ENCODE data around the gene ADM2. TPM values are rescaled to one million over a fixed set of nuclear protein-coding genes. Genes with fewer than 3 reads are reported as not detected.
A peak's percentile ranks its signal among the peaks of the same experiment; 100 is the strongest.

Gene ADM2
- total and polyA plus RNA-seq, 2 of the 13 experiments (the other 11 are each of a cell fraction or from before 2014, with no cell fraction given), result 1.2 to 3.0 TPM

- TF ChIP-seq POLR2AphosphoS5 (IDR thresholded peaks at IDR 0.05; ENCODE audit: low read depth, low read length), result no peak
- TF ChIP-seq ZSCAN12 (CRISPR knock-in tag; IDR thresholded peaks at IDR 0.05), result no peak
- no peak for TF ChIP-seq ZNF557 (CRISPR knock-in tag; IDR thresholded peaks at IDR 0.05)
- TF ChIP-seq JUND (CRISPR knock-in tag; IDR thresholded peaks at IDR 0.05), result no peak
- TF ChIP-seq, protein P1, sequence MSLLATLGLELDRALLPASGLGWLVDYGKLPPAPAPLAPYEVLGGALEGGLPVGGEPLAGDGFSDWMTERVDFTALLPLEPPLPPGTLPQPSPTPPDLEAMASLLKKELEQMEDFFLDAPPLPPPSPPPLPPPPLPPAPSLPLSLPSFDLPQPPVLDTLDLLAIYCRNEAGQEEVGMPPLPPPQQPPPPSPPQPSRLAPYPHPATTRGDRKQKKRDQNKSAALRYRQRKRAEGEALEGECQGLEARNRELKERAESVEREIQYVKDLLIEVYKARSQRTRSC (CRISPR knock-in tag; IDR thresholded peaks at IDR 0.05; ENCODE audit: low read depth), result no peak
- TF ChIP-seq RAD21 (CRISPR knock-in tag; IDR thresholded peaks at IDR 0.05), result no peak
- TF ChIP-seq, protein P2, sequence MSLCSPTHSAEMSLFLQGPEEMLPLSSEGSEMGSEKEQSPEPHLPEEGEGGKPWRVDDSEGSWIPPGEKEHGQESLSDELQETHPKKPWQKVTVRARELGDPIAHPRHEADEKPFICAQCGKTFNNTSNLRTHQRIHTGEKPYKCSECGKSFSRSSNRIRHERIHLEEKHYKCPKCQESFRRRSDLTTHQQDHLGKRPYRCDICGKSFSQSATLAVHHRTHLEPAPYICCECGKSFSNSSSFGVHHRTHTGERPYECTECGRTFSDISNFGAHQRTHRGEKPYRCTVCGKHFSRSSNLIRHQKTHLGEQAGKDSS (CRISPR knock-in tag; IDR thresholded peaks at IDR 0.05; ENCODE audit: borderline replicate concordance, low read depth), result no peak
- no peak for TF ChIP-seq ZNF703 (CRISPR knock-in tag; IDR thresholded peaks at IDR 0.05; ENCODE audit: borderline replicate concordance)
- TF ChIP-seq ZNF746 (CRISPR knock-in tag; IDR thresholded peaks at IDR 0.05), result no peak
- no peak for TF ChIP-seq POLR2G (IDR thresholded peaks at IDR 0.05; ENCODE audit: low read depth, low read length)
- no peak for TF ChIP-seq TCF7L2 (IDR thresholded peaks at IDR 0.05; ENCODE audit: low read depth, low read length)
- peak; percentile 39; the same call in 1 of the 2 replicates for TF ChIP-seq ZNF776 (CRISPR knock-in tag; IDR thresholded peaks at IDR 0.05)
- TF ChIP-seq ATM (IDR thresholded peaks at IDR 0.05; ENCODE audit: borderline replicate concordance), result no peak
- 0 out of 2 replicates have a peak, but pooled peaks have one; percentile 34 for TF ChIP-seq RBFOX2 (IDR thresholded peaks at IDR 0.05; ENCODE audit: low read depth, low read length)
- TF ChIP-seq, protein P3, sequence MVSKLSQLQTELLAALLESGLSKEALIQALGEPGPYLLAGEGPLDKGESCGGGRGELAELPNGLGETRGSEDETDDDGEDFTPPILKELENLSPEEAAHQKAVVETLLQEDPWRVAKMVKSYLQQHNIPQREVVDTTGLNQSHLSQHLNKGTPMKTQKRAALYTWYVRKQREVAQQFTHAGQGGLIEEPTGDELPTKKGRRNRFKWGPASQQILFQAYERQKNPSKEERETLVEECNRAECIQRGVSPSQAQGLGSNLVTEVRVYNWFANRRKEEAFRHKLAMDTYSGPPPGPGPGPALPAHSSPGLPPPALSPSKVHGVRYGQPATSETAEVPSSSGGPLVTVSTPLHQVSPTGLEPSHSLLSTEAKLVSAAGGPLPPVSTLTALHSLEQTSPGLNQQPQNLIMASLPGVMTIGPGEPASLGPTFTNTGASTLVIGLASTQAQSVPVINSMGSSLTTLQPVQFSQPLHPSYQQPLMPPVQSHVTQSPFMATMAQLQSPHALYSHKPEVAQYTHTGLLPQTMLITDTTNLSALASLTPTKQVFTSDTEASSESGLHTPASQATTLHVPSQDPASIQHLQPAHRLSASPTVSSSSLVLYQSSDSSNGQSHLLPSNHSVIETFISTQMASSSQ (IDR thresholded peaks at IDR 0.05; ENCODE audit: low read depth), result no peak
- TF ChIP-seq, protein P3 (CRISPR knock-in tag; IDR thresholded peaks at IDR 0.05; ENCODE audit: borderline replicate concordance), result no peak
- no peak for TF ChIP-seq ZNF275 (CRISPR knock-in tag; IDR thresholded peaks at IDR 0.05; ENCODE audit: borderline replicate concordance)
- TF ChIP-seq RNF2 (conservative IDR thresholded peaks at IDR 0.05; ENCODE audit: low read depth), result no peak
- no peak for TF ChIP-seq JDP2 (CRISPR knock-in tag; IDR thresholded peaks at IDR 0.05; ENCODE audit: borderline replicate concordance)
- TF ChIP-seq ZNF383 (CRISPR knock-in tag; IDR thresholded peaks at IDR 0.05; ENCODE audit: borderline replicate concordance), result no peak
- no peak for TF ChIP-seq ZMYM3 (CRISPR knock-in tag; IDR thresholded peaks at IDR 0.05)
- no peak for TF ChIP-seq AHR (CRISPR knock-in tag; IDR thresholded peaks at IDR 0.05)
- TF ChIP-seq TP53 (CRISPR knock-in tag; conservative IDR thresholded peaks at IDR 0.05), result no peak
These were observed 42.0 kb upstream of the ADM2 start (continued) for GRCh38 chr22:50439314-50439870.

Data from HepG2 (cell line).